IMR-90 (cell line): ENCODE results near the gene DGKD. TPM values are rescaled to one million over a fixed set of nuclear protein-coding genes. Genes with fewer than 3 reads are reported as not detected.

ENCODE experiments used
- ATAC-seq: fragments of 200-7000 bp; cut with Tn5 transposase; 2 replicates; pipeline ENCODE4 v1.9.1; 2020; ENCODE audit warnings: low read depth, mild to moderate bottlenecking, moderate library complexity
- BruUV-seq: library from RNA; stranded (reverse); fragments of 400-500 nt; replicated peaks from 2 replicates; lab custom pipeline; 2021; lab: Mats Ljungman, UMichigan
- CTCF ChIA-PET: fragments of 300-600 bp; formaldehyde crosslinking; extraction: SDS; loops from one replicate; lab custom pipeline; 2021; ENCODE audit warnings: antibody characterized with exemption; lab: Yijun Ruan, JAX
- POLR2A ChIA-PET: fragments of 300-600 bp; sonication (Branson Sonifier 250); formaldehyde crosslinking; loops from one replicate; lab custom pipeline; 2022; ENCODE audit warnings: antibody characterized with exemption; ENCODE audit not compliant: unreplicated experiment; lab: Charles Lee
- DNase-seq: peaks from one replicate; pipeline ENCODE4 v3.0.0; 2013
- H2AFZ ChIP-seq: replicated peaks from 2 replicates; pipeline ENCODE3; 2013; ENCODE audit warnings: low read length, mild to moderate bottlenecking; ENCODE audit not compliant: poor library complexity
- H2AK5ac ChIP-seq: 2 replicates; pipeline ENCODE4 v1.6.1; 2013; ENCODE audit warnings: low read depth, low read length, inconsistent platforms
- H2AK9ac ChIP-seq: replicated peaks from 2 replicates; pipeline ENCODE3; 2013; ENCODE audit warnings: mild to moderate bottlenecking, low read depth, low read length, moderate library complexity; ENCODE audit not compliant: poor library complexity
- H2BK120ac ChIP-seq: 2 replicates; pipeline ENCODE4 v1.6.1; 2013; ENCODE audit warnings: low read depth, low read length, inconsistent platforms
- H2BK15ac ChIP-seq: 3 replicates; pipeline ENCODE4 v1.6.1; 2013; ENCODE audit warnings: low read depth, low read length, inconsistent platforms
- H2BK20ac ChIP-seq: 2 replicates; pipeline ENCODE4 v1.6.1; 2013; ENCODE audit warnings: low read depth, mild to moderate bottlenecking, inconsistent platforms, low read length, moderate library complexity
- H2BK5ac ChIP-seq: 2 replicates; pipeline ENCODE4 v1.6.1; 2013; ENCODE audit warnings: mild to moderate bottlenecking, low read depth, low read length, inconsistent platforms; ENCODE audit not compliant: poor library complexity, severe bottlenecking
- H3K14ac ChIP-seq: replicated peaks from 2 replicates; pipeline ENCODE4 v1.6.1; 2013; ENCODE audit warnings: low read depth, low read length, inconsistent platforms
- H3K18ac ChIP-seq: 2 replicates; pipeline ENCODE4 v1.6.1; 2013; ENCODE audit warnings: low read depth, low read length, control low read depth
- H3K23ac ChIP-seq: 2 replicates; pipeline ENCODE4 v1.6.1; 2013; ENCODE audit warnings: low read depth, low read length, inconsistent platforms
- H3K27ac ChIP-seq: 2 replicates; pipeline ENCODE4 v1.5.1; 2013; ENCODE audit warnings: mild to moderate bottlenecking, control low read depth, low read length; ENCODE audit not compliant: insufficient read depth
- H3K27me3 ChIP-seq: 2 replicates; pipeline ENCODE4 v1.6.1; 2013; ENCODE audit warnings: low read length; ENCODE audit not compliant: control insufficient read depth, insufficient read depth
- H3K36me3 ChIP-seq: 2 replicates; pipeline ENCODE4 v1.6.1; 2013; ENCODE audit warnings: low read length, mixed read lengths; ENCODE audit not compliant: control insufficient read depth, insufficient read depth
- H3K4ac ChIP-seq: 2 replicates; pipeline ENCODE4 v1.6.1; 2013; ENCODE audit warnings: low read depth, low read length, inconsistent platforms
- H3K4me1 ChIP-seq: 2 replicates; pipeline ENCODE4 v1.6.1; 2013; ENCODE audit warnings: low read length, mixed read lengths; ENCODE audit not compliant: control insufficient read depth, insufficient read depth
- H3K4me2 ChIP-seq: 2 replicates; pipeline ENCODE4 v1.6.1; 2013; ENCODE audit warnings: low read depth, mild to moderate bottlenecking, control low read depth, low read length, moderate library complexity
- H3K4me3 ChIP-seq: 2 replicates; pipeline ENCODE4 v1.5.1; 2013; ENCODE audit warnings: low read depth, mild to moderate bottlenecking, control low read depth, low read length, moderate library complexity; ENCODE audit not compliant: insufficient read depth
- H3K56ac ChIP-seq: 2 replicates; pipeline ENCODE4 v1.6.1; 2013; ENCODE audit warnings: low read length, inconsistent platforms; ENCODE audit not compliant: insufficient read depth; ENCODE audit errors: extremely low read depth
- H3K79me1 ChIP-seq, 2 experiments: 2 replicates each; pipeline ENCODE4 v1.6.1; 2013; ENCODE audit warnings: low read length in 2 of 2, inconsistent platforms in 1 of 2, low read depth in 1 of 2
- H3K9ac ChIP-seq: 2 replicates; pipeline ENCODE4 v1.6.1; 2013; ENCODE audit warnings: low read depth, low read length, control low read depth
- H3K9me1 ChIP-seq: 2 replicates; pipeline ENCODE4 v1.6.1; 2013; ENCODE audit warnings: low read length, inconsistent platforms; ENCODE audit not compliant: insufficient read depth
- H3K9me3 ChIP-seq: 2 replicates; pipeline ENCODE4 v1.6.1; 2013; ENCODE audit warnings: low read length; ENCODE audit not compliant: control insufficient read depth, insufficient read depth
- H4K20me1 ChIP-seq: 2 replicates; pipeline ENCODE4 v1.6.1; 2013; ENCODE audit warnings: low read length, inconsistent platforms; ENCODE audit not compliant: insufficient read depth
- H4K5ac ChIP-seq: 2 replicates; pipeline ENCODE4 v1.6.1; 2013; ENCODE audit warnings: mild to moderate bottlenecking, low read depth, low read length, control low read depth
- H4K8ac ChIP-seq, 2 experiments: 2 replicates each; pipeline ENCODE4 v1.6.1; 2013; ENCODE audit warnings: low read depth in 2 of 2, low read length in 2 of 2, control low read depth in 1 of 2, inconsistent platforms in 1 of 2
- H4K91ac ChIP-seq: 2 replicates; pipeline ENCODE4 v1.6.1; 2013; ENCODE audit warnings: low read depth, low read length, inconsistent platforms; ENCODE audit not compliant: insufficient read depth
- BHLHE40 ChIP-seq: fragments of 150-350 bp; IDR thresholded peaks from 2 replicates; pipeline ENCODE4 v1.6.1; 2016; ENCODE audit warnings: mild to moderate bottlenecking, low read depth, low read length
- CEBPB ChIP-seq: IDR thresholded peaks from 2 replicates; pipeline ENCODE4 v1.6.1; 2012; ENCODE audit warnings: low read depth, low read length, improper control_type of control experiment
- CHD1 ChIP-seq: IDR thresholded peaks from 2 replicates; pipeline ENCODE4 v1.6.1; 2012; ENCODE audit warnings: low read depth, low read length, improper control_type of control experiment
- ELK1 ChIP-seq: fragments of 150-350 bp; IDR thresholded peaks from 2 replicates; pipeline ENCODE4 v1.6.1; 2016; ENCODE audit warnings: low read depth, mild to moderate bottlenecking, low read length, moderate library complexity, borderline replicate concordance
- FOS ChIP-seq: fragments of 150-350 bp; IDR thresholded peaks from 2 replicates; pipeline ENCODE4 v1.6.1; 2016; ENCODE audit warnings: low read depth, low read length
- MAFK ChIP-seq: IDR thresholded peaks from 2 replicates; pipeline ENCODE4 v1.6.1; 2012; ENCODE audit warnings: low read depth, low read length, improper control_type of control experiment
- MAZ ChIP-seq: IDR thresholded peaks from 2 replicates; pipeline ENCODE4 v1.6.1; 2012; ENCODE audit warnings: low read depth, mild to moderate bottlenecking, low read length, improper control_type of control experiment, moderate library complexity, borderline replicate concordance
- MXI1 ChIP-seq: IDR thresholded peaks from 2 replicates; pipeline ENCODE4 v1.6.1; 2012; ENCODE audit warnings: low read depth, mild to moderate bottlenecking, low read length, moderate library complexity, borderline replicate concordance
- NFE2L2 ChIP-seq: fragments of 150-350 bp; IDR thresholded peaks from 2 replicates; pipeline ENCODE4 v1.6.1; 2016; ENCODE audit warnings: low read depth, mild to moderate bottlenecking, low read length
- POLR2A ChIP-seq: IDR thresholded peaks from 2 replicates; pipeline ENCODE4 v1.6.1; 2012; ENCODE audit warnings: mild to moderate bottlenecking, low read depth, low read length
- RAD21 ChIP-seq: IDR thresholded peaks from 2 replicates; pipeline ENCODE4 v1.6.1; 2012; ENCODE audit warnings: low read length, improper control_type of control experiment
- RCOR1 ChIP-seq: IDR thresholded peaks from 2 replicates; pipeline ENCODE4 v1.6.1; 2012; ENCODE audit warnings: mild to moderate bottlenecking, low read length, improper control_type of control experiment; ENCODE audit not compliant: insufficient replicate concordance
- RFX5 ChIP-seq: IDR thresholded peaks from 2 replicates; pipeline ENCODE4 v1.8.0; 2012; ENCODE audit warnings: low read depth, mild to moderate bottlenecking, low read length, moderate library complexity
- USF2 ChIP-seq: fragments of 150-350 bp; IDR thresholded peaks from 2 replicates; pipeline ENCODE4 v1.6.1; 2017; ENCODE audit warnings: mild to moderate bottlenecking, antibody characterized with exemption, low read length, low read depth
- WGBS, 2 experiments: methylation state at CpG; one replicate each; pipeline versions ENCODE4 v1.1.5 to v1.1.7; 2013; ENCODE audit warnings: missing lambda C conversion rate in 2 of 2; ENCODE audit not compliant: insufficient read length in 1 of 2; ENCODE audit errors: extremely low coverage in 2 of 2; 5-methylcytosine and 5-hydroxymethylcytosine counted together
- dilution Hi-C: fragments of 300-500 bp; cut with HindIII; formaldehyde crosslinking; loops from one replicate; pipeline ENCODE4 v1.14.3; 2018; ENCODE audit warnings: low sequenced_read_pairs; ENCODE audit not compliant: unreplicated experiment
- in situ Hi-C: fragments of 300-500 bp; cut with MboI; formaldehyde crosslinking; loops from 3 replicates; pipeline ENCODE4 v1.14.3; 2019; ENCODE audit warnings: low sequenced_read_pairs, inconsistent platforms, mixed read lengths
- intact Hi-C: fragments of 100-400 bp; cut with micrococcal nuclease; formaldehyde crosslinking; loops from 2 replicates; pipeline ENCODE4 v1.10.0; 2022
- polyA plus RNA-seq, 3 experiments: library from polyadenylated mRNA; depleted of rRNA; stranded (reverse); fragments of >200 nt; gene quantifications; 2 replicates each; pipeline ENCODE4 v1.2.3, GENCODE V29; 2012; ENCODE audit warnings: low replicate concordance in 1 of 3
- total RNA-seq: library from RNA; depleted of rRNA; stranded (reverse); fragments of >200 nt; gene quantifications from 2 replicates; pipeline ENCODE4 v1.2.3, GENCODE V29; 2012
- TF ChIP-seq, protein P1 (sequence below): conservative IDR thresholded peaks from 2 replicates; pipeline ENCODE4 v1.5.1; 2012; ENCODE audit warnings: mild to moderate bottlenecking, low read depth, low read length, improper control_type of control experiment

DGKD gene
- total and polyA plus RNA-seq, 2 of the 4 experiments (the other 2 are of a cell fraction) = 6.5 to 10.1 TPM

DNA sequence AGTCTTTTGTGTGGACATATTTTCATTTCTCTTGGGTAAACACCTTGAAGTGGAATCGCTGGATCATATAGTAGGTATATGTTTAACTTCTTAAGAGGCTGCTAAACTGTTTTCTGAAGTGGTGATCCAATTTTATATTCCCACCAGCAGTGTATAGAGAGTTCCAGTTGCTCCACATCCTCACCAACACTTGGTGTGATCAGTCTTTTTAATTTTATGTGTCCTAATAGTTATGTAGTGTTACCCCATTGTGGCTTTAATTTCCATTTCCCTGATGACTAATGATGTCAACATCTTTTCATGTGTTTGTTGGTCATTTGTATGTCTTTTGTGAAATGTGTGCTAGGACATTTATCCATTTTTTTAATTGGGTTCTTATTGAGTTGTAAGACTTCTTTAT is 56.9 kb downstream of the DGKD start:
- dilution Hi-C loops (no loop called here), intact Hi-C loops (no loop called here), in situ Hi-C loops (no loop called here)
- Histone ChIP-seq H3K56ac (no peak overlapping the region), H3K9me3 (peaks cover 2% of the 10 kb centered on the region; the same call in 1 of the 2 replicates), H2BK15ac (no peak overlapping the region), H3K9ac (no peak overlapping the region), H4K5ac (no peak overlapping the region), H2AFZ (no peak overlapping the region), H3K18ac (no peak overlapping the region), H3K4me2 (no peak overlapping the region), H2AK9ac (no peak overlapping the region), H3K4me3 (no peak overlapping the region), H4K8ac (no peak overlapping the region), H3K14ac (no peak overlapping the region), H3K4me1 (peaks cover 17% of the 10 kb centered on the region), H2AK5ac (no peak overlapping the region), H3K27ac (no peak overlapping the region), H3K36me3 (no peaks in the 10 kb centered on the region), H2BK120ac (no peak overlapping the region), H4K91ac (no peak overlapping the region), H2BK5ac (no peak overlapping the region), H3K79me1 (peaks cover 0 to 37% of the 10 kb centered on the region in 2 experiments; a peak in 3 of 4 replicates), H3K9me1 (peaks cover 17% of the 10 kb centered on the region), H2BK20ac (no peak overlapping the region), H3K23ac (no peak overlapping the region), H3K27me3 (no peaks in the 10 kb centered on the region), H3K4ac (no peak overlapping the region), H4K20me1 (no peaks in the 10 kb centered on the region)
- no peak for ATAC-seq
- no CpG with 5 or more reads among the region's 1 CpG for WGBS, 2 experiments
- TF ChIP-seq BHLHE40 (no peak), MAZ (no peak), MXI1 (no peak), CEBPB (no peak), ELK1 (no peak), RFX5 (no peak), FOS (no peak), CHD1 (no peak), POLR2A (no peak), USF2 (no peak), RAD21 (no peak), MAFK (no peak), NFE2L2 (no peak), RCOR1 (no peak)
- TF ChIP-seq, protein P1, sequence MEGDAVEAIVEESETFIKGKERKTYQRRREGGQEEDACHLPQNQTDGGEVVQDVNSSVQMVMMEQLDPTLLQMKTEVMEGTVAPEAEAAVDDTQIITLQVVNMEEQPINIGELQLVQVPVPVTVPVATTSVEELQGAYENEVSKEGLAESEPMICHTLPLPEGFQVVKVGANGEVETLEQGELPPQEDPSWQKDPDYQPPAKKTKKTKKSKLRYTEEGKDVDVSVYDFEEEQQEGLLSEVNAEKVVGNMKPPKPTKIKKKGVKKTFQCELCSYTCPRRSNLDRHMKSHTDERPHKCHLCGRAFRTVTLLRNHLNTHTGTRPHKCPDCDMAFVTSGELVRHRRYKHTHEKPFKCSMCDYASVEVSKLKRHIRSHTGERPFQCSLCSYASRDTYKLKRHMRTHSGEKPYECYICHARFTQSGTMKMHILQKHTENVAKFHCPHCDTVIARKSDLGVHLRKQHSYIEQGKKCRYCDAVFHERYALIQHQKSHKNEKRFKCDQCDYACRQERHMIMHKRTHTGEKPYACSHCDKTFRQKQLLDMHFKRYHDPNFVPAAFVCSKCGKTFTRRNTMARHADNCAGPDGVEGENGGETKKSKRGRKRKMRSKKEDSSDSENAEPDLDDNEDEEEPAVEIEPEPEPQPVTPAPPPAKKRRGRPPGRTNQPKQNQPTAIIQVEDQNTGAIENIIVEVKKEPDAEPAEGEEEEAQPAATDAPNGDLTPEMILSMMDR = no peak
- POLR2A ChIA-PET = no interaction called here
- BruUV-seq = no TSS peak
- CTCF ChIA-PET = no interaction called here
- DNase-seq = no peak
